Natural killer cell (primary cell): ENCODE measurements around the gene ZNF385C. TPM values are rescaled to one million over a fixed set of nuclear protein-coding genes. Genes with fewer than 3 reads are reported as not detected.

Experiments
- ATAC-seq, 3 donors: fragments of 150-1000 bp in 2 of 3; fragments of 200-7000 bp in 1 of 3; cut with Tn5 transposase; 1 replicate in 1 of 3; 2 replicates in 2 of 3; pipeline ENCODE4 v1.10.0; 2021; ENCODE audit warnings: mild to moderate bottlenecking in 2 of 3, moderate library complexity in 2 of 3
- DNase-seq, 2 donors: peaks; one replicate each; pipeline versions ENCODE4 v3.0.0 to v3.0.0-alpha.2; 2013 to 2021; ENCODE audit warnings: mixed read lengths in 1 of 2
- H3K27ac ChIP-seq: one replicate; pipeline ENCODE4 v1.5.1; 2013; ENCODE audit warnings: mild to moderate bottlenecking, low read length
- H3K27me3 ChIP-seq: one replicate; pipeline ENCODE4 v1.6.1; 2013; ENCODE audit warnings: low read length; ENCODE audit not compliant: control insufficient read depth, insufficient read depth
- H3K36me3 ChIP-seq: one replicate; pipeline ENCODE4 v1.6.1; 2013; ENCODE audit warnings: low read length; ENCODE audit not compliant: control insufficient read depth, insufficient read depth
- H3K4me1 ChIP-seq: one replicate; pipeline ENCODE4 v1.6.1; 2013; ENCODE audit warnings: low read length; ENCODE audit not compliant: control insufficient read depth, insufficient read depth
- H3K4me3 ChIP-seq: one replicate; pipeline ENCODE4 v1.5.1; 2013; ENCODE audit warnings: low read length
- H3K9me3 ChIP-seq: one replicate; pipeline ENCODE4 v1.6.1; 2013; ENCODE audit warnings: low read length; ENCODE audit not compliant: control insufficient read depth, insufficient read depth
- H3K27ac Mint-ChIP-seq, 2 donors: one replicate each; pipeline ENCODE4 v1.8.0; 2022; ENCODE audit warnings: mild to moderate bottlenecking in 2 of 2, mixed read lengths in 2 of 2, moderate library complexity in 1 of 2
- H3K27me3 Mint-ChIP-seq, 2 donors: one replicate each; pipeline ENCODE4 v1.8.0; 2022; ENCODE audit warnings: low read depth in 2 of 2, mixed read lengths in 2 of 2
- H3K36me3 Mint-ChIP-seq: one replicate; pipeline ENCODE4 v1.8.0; 2022; ENCODE audit warnings: mixed read lengths
- H3K4me1 Mint-ChIP-seq, 2 donors: one replicate each; pipeline ENCODE4 v1.8.0; 2022; ENCODE audit warnings: mixed read lengths in 2 of 2
- H3K4me3 Mint-ChIP-seq: one replicate; pipeline ENCODE4 v1.8.0; 2022; ENCODE audit warnings: mild to moderate bottlenecking, moderate library complexity, mixed read lengths
- H3K9me3 Mint-ChIP-seq, 2 donors: one replicate each; pipeline ENCODE4 v1.8.0; 2022; ENCODE audit warnings: mixed read lengths in 2 of 2
- CTCF ChIP-seq: fragments of 200-600 bp; IDR thresholded peaks from one replicate; pipeline ENCODE4 v1.8.0; 2022; ENCODE audit warnings: antibody characterized with exemption
- WGBS: methylation state at CpG from one replicate; pipeline ENCODE4 v1.1.7; 2013; ENCODE audit warnings: missing lambda C conversion rate; ENCODE audit not compliant: insufficient coverage; 5-methylcytosine and 5-hydroxymethylcytosine counted together
- intact Hi-C: fragments of 100-400 bp; cut with micrococcal nuclease; formaldehyde crosslinking; loops from one replicate; pipeline ENCODE4 v1.14.2; 2022
- total RNA-seq, 4 donors: library from RNA; stranded (reverse); fragments of 120-200 nt in 1 of 4; gene quantifications; one replicate each; pipeline versions ENCODE4 v1.2.3 to v1.2.4, GENCODE V29; 2013 to 2022

The ZNF385C gene
- total RNA-seq, 3 donors from 2014 or later (not counting 1 experiment from before 2014, with no cell fraction given), result 0.28 TPM; not detected in 2

GRCh38 chr17:42122371-42123303 lies 24.4 kb upstream of the ZNF385C start, which contains the start of gene HSPB9:
HSPB9 (plus strand) TSS chr17:42122804; CDS start chr17:42122851, 47 bp downstream.
- no peak for TF ChIP-seq CTCF
- H3K4me3 ChIP-seq, result no peak within 1 kb of the TSS
- peaks cover 11% of the 10 kb centered on the region for H3K4me1 ChIP-seq
- H3K27me3 Mint-ChIP-seq, result no peaks in the 10 kb centered on the region
- H3K4me3 Mint-ChIP-seq, result peak within 1 kb of the TSS; percentile 75
- no peak for ATAC-seq
- H3K4me1 Mint-ChIP-seq, result peaks cover 5 to 21% of the 10 kb centered on the region in 2 donors
- no peaks in the 10 kb centered on the region for H3K9me3 Mint-ChIP-seq
- 97% methylated on average over 61 of the region's 61 CpGs for WGBS
- intact Hi-C loops, result no loop called here
- H3K9me3 ChIP-seq, result no peaks in the 10 kb centered on the region
- DNase-seq, result no peak
- H3K36me3 Mint-ChIP-seq, result peaks cover 7% of the 10 kb centered on the region
- H3K36me3 ChIP-seq, result peaks cover 28% of the 10 kb centered on the region
- H3K27ac ChIP-seq, result no peak within 1 kb of the TSS
- peak within 1 kb of the TSS in 1 of 2 donors; percentile 47 for H3K27ac Mint-ChIP-seq
- no peaks in the 10 kb centered on the region for H3K27me3 ChIP-seq

GRCh38 chr17:42120770-42121769 lies 22.8 kb upstream of the ZNF385C start, which contains the start of gene KAT2A:
KAT2A (minus strand) TSS chr17:42121367; CDS start chr17:42121304, 63 bp downstream.
- Histone ChIP-seq H3K9me3 (no peaks in the 10 kb centered on the region), H3K36me3 (peaks cover 17% of the 10 kb centered on the region), H3K27me3 (no peaks in the 10 kb centered on the region), H3K4me1 (peaks cover 20% of the 10 kb centered on the region), H3K4me3 (peak within 1 kb of the TSS; percentile 30), H3K27ac (no peak within 1 kb of the TSS)
- Mint-ChIP-seq H3K4me1 (peaks cover 5 to 28% of the 10 kb centered on the region in 2 donors), H3K27ac (peak within 1 kb of the TSS in 1 of 2 donors; percentile 47), H3K9me3 (no peaks in the 10 kb centered on the region), H3K27me3 (no peaks in the 10 kb centered on the region), H3K4me3 (peak within 1 kb of the TSS; percentile 75), H3K36me3 (no peaks in the 10 kb centered on the region)
- 3% methylated on average over 48 of the region's 57 CpGs for WGBS
- peak; percentile 84 to 90 (median 89) for ATAC-seq
- intact Hi-C loops, result no loop called here
- TF ChIP-seq CTCF, result no peak
- DNase-seq, result peak; percentile 73 to 90

GRCh38 chr17:42120161-42120769 lies 22.0 kb upstream of the ZNF385C start:
- no peak for DNase-seq
- peaks cover 5 to 28% of the 10 kb centered on the region in 2 donors for H3K4me1 Mint-ChIP-seq
- intact Hi-C loops, result no loop called here
- no peaks in the 10 kb centered on the region for H3K36me3 Mint-ChIP-seq
- 71% methylated on average over 7 of the region's 7 CpGs for WGBS
- no peak for ATAC-seq
- H3K9me3 Mint-ChIP-seq, result no peaks in the 10 kb centered on the region
- no peak overlapping the region for H3K27ac Mint-ChIP-seq
- peaks cover 22% of the 10 kb centered on the region for H3K4me1 ChIP-seq
- peak overlapping the region; percentile 57 for H3K4me3 Mint-ChIP-seq
- no peaks in the 10 kb centered on the region for H3K27me3 Mint-ChIP-seq
- H3K9me3 ChIP-seq, result no peaks in the 10 kb centered on the region
- H3K4me3 ChIP-seq, result no peak overlapping the region
- TF ChIP-seq CTCF, result no peak
- H3K36me3 ChIP-seq, result peaks cover 8% of the 10 kb centered on the region
- H3K27me3 ChIP-seq, result no peaks in the 10 kb centered on the region
- no peak overlapping the region for H3K27ac ChIP-seq
